ENCODE results near the gene IDH3B. TPM values are rescaled to one million over a fixed set of nuclear protein-coding genes. Genes with fewer than 3 reads are reported as not detected.

IDH3B gene
- total and polyA plus RNA-seq, 2 of the 13 experiments (the other 11 are each of a cell fraction or from before 2014, with no cell fraction given), result 215 to 254 TPM

DNA sequence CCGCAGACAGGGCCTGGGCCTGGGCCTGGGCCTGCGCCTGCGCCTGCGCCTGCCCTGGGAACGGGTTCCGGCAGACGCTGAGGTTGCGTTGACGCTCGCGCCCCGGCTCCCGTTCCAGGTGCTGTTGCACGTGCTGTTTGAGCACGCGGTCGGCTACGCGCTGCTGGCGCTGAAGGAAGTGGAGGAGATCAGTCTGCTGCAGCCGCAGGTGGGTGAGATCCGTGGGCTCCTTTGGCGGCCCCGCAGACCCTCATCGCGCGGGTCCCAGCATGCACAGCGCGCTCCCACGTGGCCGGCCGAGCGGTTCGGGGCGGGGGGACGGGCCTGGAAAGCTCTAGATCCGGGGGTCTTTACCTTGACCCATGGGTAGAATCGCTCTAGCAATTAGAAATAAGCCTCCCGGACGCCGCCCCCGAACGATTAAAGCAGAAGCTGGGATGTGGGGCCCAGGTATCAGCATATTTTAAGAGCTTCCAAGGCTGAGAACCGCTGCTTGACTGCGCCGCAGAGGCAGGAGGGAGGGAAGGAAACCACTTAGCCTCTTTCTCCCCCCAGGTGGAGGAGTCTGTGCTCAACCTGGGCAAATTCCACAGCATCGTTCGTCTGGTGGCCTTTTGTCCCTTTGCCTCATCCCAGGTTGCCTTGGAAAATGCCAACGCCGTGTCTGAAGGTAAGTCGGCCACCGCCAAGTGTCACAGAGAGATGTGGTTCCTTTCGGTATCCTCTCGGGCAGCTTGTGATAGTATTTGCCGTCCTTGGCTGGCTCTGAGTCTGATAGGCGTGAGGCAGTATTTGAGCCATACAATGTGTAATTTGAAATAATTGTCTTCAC, 11.1 kb downstream of the IDH3B start (continued):
- TF ChIP-seq, protein P1, sequence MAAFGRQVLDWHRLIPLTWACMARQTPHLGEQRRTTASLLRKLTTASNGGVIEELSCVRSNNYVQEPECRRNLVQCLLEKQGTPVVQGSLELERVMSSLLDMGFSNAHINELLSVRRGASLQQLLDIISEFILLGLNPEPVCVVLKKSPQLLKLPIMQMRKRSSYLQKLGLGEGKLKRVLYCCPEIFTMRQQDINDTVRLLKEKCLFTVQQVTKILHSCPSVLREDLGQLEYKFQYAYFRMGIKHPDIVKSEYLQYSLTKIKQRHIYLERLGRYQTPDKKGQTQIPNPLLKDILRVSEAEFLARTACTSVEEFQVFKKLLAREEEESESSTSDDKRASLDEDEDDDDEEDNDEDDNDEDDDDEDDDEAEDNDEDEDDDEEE (CRISPR knock-in tag; IDR thresholded peaks at IDR 0.05), result peak; percentile 92
- peak; percentile 84; the same call in 1 of the 2 replicates for TF ChIP-seq ZNF605 (CRISPR knock-in tag; IDR thresholded peaks at IDR 0.05)
- peak; percentile 56; the same call in 1 of the 2 replicates for TF ChIP-seq SATB2 (CRISPR knock-in tag; IDR thresholded peaks at IDR 0.05)
- TF ChIP-seq ZNF274 (CRISPR knock-in tag; IDR thresholded peaks at IDR 0.05), result 0 out of 2 replicates have a peak, but pooled peaks have one; percentile 55
- TF ChIP-seq ZNF446 (CRISPR knock-in tag; IDR thresholded peaks at IDR 0.05), result peak; percentile 84; the same call in 1 of the 2 replicates
- peak; percentile 28 for TF ChIP-seq SPEN (CRISPR knock-in tag; IDR thresholded peaks at IDR 0.05; ENCODE audit: low read depth)
- TF ChIP-seq NR1H2 (CRISPR knock-in tag; IDR thresholded peaks at IDR 0.05; ENCODE audit: borderline replicate concordance, low read depth), result no peak
- no peak for TF ChIP-seq ARNT (IDR thresholded peaks at IDR 0.05)
- TF ChIP-seq, protein P2, sequence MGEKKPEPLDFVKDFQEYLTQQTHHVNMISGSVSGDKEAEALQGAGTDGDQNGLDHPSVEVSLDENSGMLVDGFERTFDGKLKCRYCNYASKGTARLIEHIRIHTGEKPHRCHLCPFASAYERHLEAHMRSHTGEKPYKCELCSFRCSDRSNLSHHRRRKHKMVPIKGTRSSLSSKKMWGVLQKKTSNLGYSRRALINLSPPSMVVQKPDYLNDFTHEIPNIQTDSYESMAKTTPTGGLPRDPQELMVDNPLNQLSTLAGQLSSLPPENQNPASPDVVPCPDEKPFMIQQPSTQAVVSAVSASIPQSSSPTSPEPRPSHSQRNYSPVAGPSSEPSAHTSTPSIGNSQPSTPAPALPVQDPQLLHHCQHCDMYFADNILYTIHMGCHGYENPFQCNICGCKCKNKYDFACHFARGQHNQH (CRISPR knock-in tag; IDR thresholded peaks at IDR 0.05), result no peak
- TF ChIP-seq MIER3 (CRISPR knock-in tag; IDR thresholded peaks at IDR 0.05; ENCODE audit: borderline replicate concordance), result no peak
- TF ChIP-seq TCF12 (IDR thresholded peaks at IDR 0.05), result no peak
- TF ChIP-seq TCF12 (CRISPR knock-in tag; IDR thresholded peaks at IDR 0.05), result peak; percentile 32
- TF ChIP-seq, protein P3, sequence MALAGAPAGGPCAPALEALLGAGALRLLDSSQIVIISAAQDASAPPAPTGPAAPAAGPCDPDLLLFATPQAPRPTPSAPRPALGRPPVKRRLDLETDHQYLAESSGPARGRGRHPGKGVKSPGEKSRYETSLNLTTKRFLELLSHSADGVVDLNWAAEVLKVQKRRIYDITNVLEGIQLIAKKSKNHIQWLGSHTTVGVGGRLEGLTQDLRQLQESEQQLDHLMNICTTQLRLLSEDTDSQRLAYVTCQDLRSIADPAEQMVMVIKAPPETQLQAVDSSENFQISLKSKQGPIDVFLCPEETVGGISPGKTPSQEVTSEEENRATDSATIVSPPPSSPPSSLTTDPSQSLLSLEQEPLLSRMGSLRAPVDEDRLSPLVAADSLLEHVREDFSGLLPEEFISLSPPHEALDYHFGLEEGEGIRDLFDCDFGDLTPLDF (CRISPR knock-in tag; IDR thresholded peaks at IDR 0.05), result peak; percentile 85
- TF ChIP-seq POLR2AphosphoS5 (IDR thresholded peaks at IDR 0.05; ENCODE audit: low read depth, low read length), result no peak
- TF ChIP-seq TCF7L2 (IDR thresholded peaks at IDR 0.05; ENCODE audit: low read depth, low read length), result no peak
- no peak for TF ChIP-seq THYN1 (CRISPR knock-in tag; IDR thresholded peaks at IDR 0.05; ENCODE audit: borderline replicate concordance, low read depth)
- peak; percentile 62; the same call in 1 of the 2 replicates for TF ChIP-seq GFI1 (CRISPR knock-in tag; IDR thresholded peaks at IDR 0.05; ENCODE audit: borderline replicate concordance)
- TF ChIP-seq FIP1L1 (IDR thresholded peaks at IDR 0.05; ENCODE audit: borderline replicate concordance, insufficient read depth, low read depth, low read length), result no peak
- no peak; the same call in 1 of the 2 replicates for TF ChIP-seq ZSCAN20 (CRISPR knock-in tag; IDR thresholded peaks at IDR 0.05; ENCODE audit: borderline replicate concordance)
- TF ChIP-seq, protein P4, sequence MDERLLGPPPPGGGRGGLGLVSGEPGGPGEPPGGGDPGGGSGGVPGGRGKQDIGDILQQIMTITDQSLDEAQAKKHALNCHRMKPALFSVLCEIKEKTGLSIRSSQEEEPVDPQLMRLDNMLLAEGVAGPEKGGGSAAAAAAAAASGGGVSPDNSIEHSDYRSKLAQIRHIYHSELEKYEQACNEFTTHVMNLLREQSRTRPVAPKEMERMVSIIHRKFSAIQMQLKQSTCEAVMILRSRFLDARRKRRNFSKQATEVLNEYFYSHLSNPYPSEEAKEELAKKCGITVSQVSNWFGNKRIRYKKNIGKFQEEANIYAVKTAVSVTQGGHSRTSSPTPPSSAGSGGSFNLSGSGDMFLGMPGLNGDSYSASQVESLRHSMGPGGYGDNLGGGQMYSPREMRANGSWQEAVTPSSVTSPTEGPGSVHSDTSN (CRISPR knock-in tag; IDR thresholded peaks at IDR 0.05), result no peak
- TF ChIP-seq IKZF1 (IDR thresholded peaks at IDR 0.05), result no peak
- TF ChIP-seq, protein P5, sequence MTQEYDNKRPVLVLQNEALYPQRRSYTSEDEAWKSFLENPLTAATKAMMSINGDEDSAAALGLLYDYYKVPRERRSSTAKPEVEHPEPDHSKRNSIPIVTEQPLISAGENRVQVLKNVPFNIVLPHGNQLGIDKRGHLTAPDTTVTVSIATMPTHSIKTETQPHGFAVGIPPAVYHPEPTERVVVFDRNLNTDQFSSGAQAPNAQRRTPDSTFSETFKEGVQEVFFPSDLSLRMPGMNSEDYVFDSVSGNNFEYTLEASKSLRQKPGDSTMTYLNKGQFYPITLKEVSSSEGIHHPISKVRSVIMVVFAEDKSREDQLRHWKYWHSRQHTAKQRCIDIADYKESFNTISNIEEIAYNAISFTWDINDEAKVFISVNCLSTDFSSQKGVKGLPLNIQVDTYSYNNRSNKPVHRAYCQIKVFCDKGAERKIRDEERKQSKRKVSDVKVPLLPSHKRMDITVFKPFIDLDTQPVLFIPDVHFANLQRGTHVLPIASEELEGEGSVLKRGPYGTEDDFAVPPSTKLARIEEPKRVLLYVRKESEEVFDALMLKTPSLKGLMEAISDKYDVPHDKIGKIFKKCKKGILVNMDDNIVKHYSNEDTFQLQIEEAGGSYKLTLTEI (CRISPR knock-in tag; conservative IDR thresholded peaks at IDR 0.05), result no peak
- TF ChIP-seq ZBTB8A (CRISPR knock-in tag; IDR thresholded peaks at IDR 0.05; ENCODE audit: borderline replicate concordance, low read depth), result no peak; the same call in 1 of the 2 replicates
- 0 out of 2 replicates have a peak, but pooled peaks have one; percentile 36 for TF ChIP-seq NAIF1 (CRISPR knock-in tag; IDR thresholded peaks at IDR 0.05; ENCODE audit: borderline replicate concordance)

All from HepG2 (cell line).